HEK293 (cell line): ENCODE results near the gene CR2.

ENCODE experiments used
- FEZF1 ChIP-seq: fragments of 450-650 bp; formaldehyde crosslinking; IDR thresholded peaks from 2 replicates; pipeline ENCODE4 v1.5.1; 2016; ENCODE audit warnings: missing biosample characterization, missing genetic modification characterization
- PRDM1 ChIP-seq: fragments of 450-650 bp; formaldehyde crosslinking; IDR thresholded peaks from 2 replicates; pipeline ENCODE4; 2016; ENCODE audit warnings: missing biosample characterization, missing genetic modification characterization
- ZFP41 ChIP-seq: fragments of 450-650 bp; formaldehyde crosslinking; IDR thresholded peaks from 2 replicates; pipeline ENCODE4 v1.5.1; 2016; ENCODE audit warnings: missing biosample characterization, missing genetic modification characterization, borderline replicate concordance
- ZNF114 ChIP-seq: fragments of 450-650 bp; formaldehyde crosslinking; IDR thresholded peaks from 2 replicates; pipeline ENCODE4 v1.5.0; 2017; ENCODE audit warnings: missing biosample characterization, missing genetic modification characterization
- ZNF548 ChIP-seq: fragments of 450-650 bp; formaldehyde crosslinking; IDR thresholded peaks from 2 replicates; pipeline ENCODE4 v1.5.1; 2016; ENCODE audit warnings: missing biosample characterization, missing genetic modification characterization
- ZNF677 ChIP-seq: fragments of 450-650 bp; IDR thresholded peaks from 2 replicates; pipeline ENCODE4 v1.5.0; 2018; ENCODE audit warnings: missing biosample characterization, mild to moderate bottlenecking, missing genetic modification characterization, moderate library complexity
- ZNF791 ChIP-seq: fragments of 450-650 bp; formaldehyde crosslinking; IDR thresholded peaks from 2 replicates; pipeline ENCODE4 v1.5.1; 2016; ENCODE audit warnings: missing biosample characterization, missing genetic modification characterization
- ZNF792 ChIP-seq: fragments of 450-650 bp; formaldehyde crosslinking; IDR thresholded peaks from 2 replicates; pipeline ENCODE4 v1.5.1; 2016; ENCODE audit warnings: missing biosample characterization, missing genetic modification characterization
- TF ChIP-seq, protein P1 (sequence below): fragments of 450-650 bp; formaldehyde crosslinking; IDR thresholded peaks from 2 replicates; pipeline ENCODE4 v1.5.1; 2016; ENCODE audit warnings: missing biosample characterization, missing genetic modification characterization

- TF ChIP-seq, protein P1, sequence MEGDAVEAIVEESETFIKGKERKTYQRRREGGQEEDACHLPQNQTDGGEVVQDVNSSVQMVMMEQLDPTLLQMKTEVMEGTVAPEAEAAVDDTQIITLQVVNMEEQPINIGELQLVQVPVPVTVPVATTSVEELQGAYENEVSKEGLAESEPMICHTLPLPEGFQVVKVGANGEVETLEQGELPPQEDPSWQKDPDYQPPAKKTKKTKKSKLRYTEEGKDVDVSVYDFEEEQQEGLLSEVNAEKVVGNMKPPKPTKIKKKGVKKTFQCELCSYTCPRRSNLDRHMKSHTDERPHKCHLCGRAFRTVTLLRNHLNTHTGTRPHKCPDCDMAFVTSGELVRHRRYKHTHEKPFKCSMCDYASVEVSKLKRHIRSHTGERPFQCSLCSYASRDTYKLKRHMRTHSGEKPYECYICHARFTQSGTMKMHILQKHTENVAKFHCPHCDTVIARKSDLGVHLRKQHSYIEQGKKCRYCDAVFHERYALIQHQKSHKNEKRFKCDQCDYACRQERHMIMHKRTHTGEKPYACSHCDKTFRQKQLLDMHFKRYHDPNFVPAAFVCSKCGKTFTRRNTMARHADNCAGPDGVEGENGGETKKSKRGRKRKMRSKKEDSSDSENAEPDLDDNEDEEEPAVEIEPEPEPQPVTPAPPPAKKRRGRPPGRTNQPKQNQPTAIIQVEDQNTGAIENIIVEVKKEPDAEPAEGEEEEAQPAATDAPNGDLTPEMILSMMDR (tag by site-specific recombination), result no peak
- TF ChIP-seq ZNF791 (tag by site-specific recombination) (no peak), PRDM1 (tag by site-specific recombination) (no peak), FEZF1 (tag by site-specific recombination) (no peak), ZNF548 (tag by site-specific recombination) (no peak), ZNF114 (tag by site-specific recombination) (no peak), ZNF792 (no peak), ZNF677 (tag by site-specific recombination) (no peak), ZFP41 (tag by site-specific recombination) (no peak)
These were observed 65.6 kb downstream of the CR2 start for GRCh38 chr1:207519505-207520399.
